Spinal cord (tissue), 10 donors: Measurements from ENCODE around the gene NDUFA11. TPM values are rescaled to one million over a fixed set of nuclear protein-coding genes. Genes with fewer than 3 reads are reported as not detected.

Experiments
- DNase-seq, 6 donors: peaks; one replicate each; pipeline versions ENCODE4 v3.0.0 to v3.0.0-alpha.2; 2013 to 2015; ENCODE audit warnings: low spot score in 6 of 6, low read depth in 4 of 6
- H3K27ac ChIP-seq: one replicate; pipeline ENCODE4 v1.5.1; 2013; ENCODE audit warnings: low read depth, low read length, control low read depth
- H3K27me3 ChIP-seq: one replicate; pipeline ENCODE4 v1.6.1; 2013; ENCODE audit warnings: low read length; ENCODE audit not compliant: control insufficient read depth, insufficient read depth
- H3K36me3 ChIP-seq: one replicate; pipeline ENCODE4 v1.6.1; 2013; ENCODE audit warnings: low read length; ENCODE audit not compliant: control insufficient read depth, insufficient read depth
- H3K4me1 ChIP-seq: one replicate; pipeline ENCODE4 v1.6.1; 2013; ENCODE audit warnings: low read length; ENCODE audit not compliant: control insufficient read depth, insufficient read depth
- H3K4me3 ChIP-seq: one replicate; pipeline ENCODE4 v1.5.1; 2013; ENCODE audit warnings: low read depth, low read length, control low read depth
- H3K9me3 ChIP-seq: one replicate; pipeline ENCODE4 v1.6.1; 2013; ENCODE audit warnings: low read length; ENCODE audit not compliant: control insufficient read depth, insufficient read depth
- WGBS: methylation state at CpG from one replicate; pipeline ENCODE4 v1.1.5; 2013; ENCODE audit warnings: missing lambda C conversion rate; ENCODE audit not compliant: insufficient coverage; 5-methylcytosine and 5-hydroxymethylcytosine counted together
- polyA plus RNA-seq, 2 donors: library from polyadenylated mRNA; unstranded; fragments of 120-200 nt; gene quantifications; one replicate each; pipeline ENCODE4 v1.2.1, GENCODE V29; 2013; ENCODE audit not compliant: insufficient read length in 2 of 2
- total RNA-seq, 2 donors: library from RNA; depleted of rRNA in 1 of 2; stranded (reverse); fragments of 120-200 nt in 1 of 2; fragments of >200 nt in 1 of 2; gene quantifications; one replicate each; pipeline versions ENCODE4 v1.2.3 to v1.2.4, GENCODE V29; 2013 to 2014
- donor health status: healthy.

Gene NDUFA11
- total and polyA plus RNA-seq, 4 donors = 63.6 to 304 (median 258) TPM

- Histone ChIP-seq H3K9me3 (no peaks in the 10 kb centered on the region), H3K27me3 (no peaks in the 10 kb centered on the region), H3K27ac (no peak overlapping the region), H3K36me3 (peaks cover 83% of the 10 kb centered on the region), H3K4me1 (peaks cover 43% of the 10 kb centered on the region), H3K4me3 (no peak overlapping the region)
- 90% methylated on average over 5 of the region's 5 CpGs for WGBS
- no peak for DNase-seq
Observed at GRCh38 chr19:5934069-5934401, 30.4 kb upstream of the NDUFA11 start.

DNA sequence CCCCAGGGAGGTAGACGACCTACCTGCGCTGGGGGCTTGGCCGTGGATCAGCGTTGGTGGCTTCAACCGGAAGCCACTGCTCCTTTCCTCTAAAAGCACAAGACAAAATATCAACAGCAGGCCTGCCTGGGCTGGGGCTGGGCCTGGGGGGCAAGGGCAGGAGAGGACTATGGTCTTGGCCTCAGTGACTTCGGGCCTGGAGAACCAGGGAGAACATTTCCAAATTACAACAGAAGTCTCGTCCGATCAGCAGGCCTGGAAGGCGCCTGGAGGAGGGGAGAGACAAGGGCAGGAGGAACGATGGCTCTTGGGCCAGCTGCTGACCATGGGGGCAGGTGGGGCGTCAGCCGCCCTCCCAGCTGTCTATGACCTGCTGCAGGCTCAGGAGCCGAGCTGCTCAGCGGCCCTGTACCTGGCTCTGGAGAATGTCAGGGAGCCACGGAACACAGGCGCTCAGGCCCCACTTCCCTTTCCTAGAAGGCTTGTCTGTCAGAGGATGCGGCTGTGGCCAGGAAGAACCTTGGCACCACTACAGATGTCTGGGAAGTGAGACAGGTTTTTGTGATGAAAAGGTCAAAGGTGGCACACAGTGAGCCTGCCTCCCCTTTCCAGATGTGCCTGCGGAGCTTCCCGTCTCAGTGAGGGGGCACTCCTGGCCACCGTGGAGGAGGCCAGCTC lies 29.9 kb upstream of the NDUFA11 start:
- H3K4me1 ChIP-seq = peaks cover 43% of the 10 kb centered on the region
- no peak overlapping the region for H3K27ac ChIP-seq
- no peak overlapping the region for H3K4me3 ChIP-seq
- 88% methylated on average over 14 of the region's 20 CpGs for WGBS
- no peaks in the 10 kb centered on the region for H3K27me3 ChIP-seq
- no peaks in the 10 kb centered on the region for H3K9me3 ChIP-seq
- peaks cover 85% of the 10 kb centered on the region for H3K36me3 ChIP-seq
- no peak for DNase-seq

DNA sequence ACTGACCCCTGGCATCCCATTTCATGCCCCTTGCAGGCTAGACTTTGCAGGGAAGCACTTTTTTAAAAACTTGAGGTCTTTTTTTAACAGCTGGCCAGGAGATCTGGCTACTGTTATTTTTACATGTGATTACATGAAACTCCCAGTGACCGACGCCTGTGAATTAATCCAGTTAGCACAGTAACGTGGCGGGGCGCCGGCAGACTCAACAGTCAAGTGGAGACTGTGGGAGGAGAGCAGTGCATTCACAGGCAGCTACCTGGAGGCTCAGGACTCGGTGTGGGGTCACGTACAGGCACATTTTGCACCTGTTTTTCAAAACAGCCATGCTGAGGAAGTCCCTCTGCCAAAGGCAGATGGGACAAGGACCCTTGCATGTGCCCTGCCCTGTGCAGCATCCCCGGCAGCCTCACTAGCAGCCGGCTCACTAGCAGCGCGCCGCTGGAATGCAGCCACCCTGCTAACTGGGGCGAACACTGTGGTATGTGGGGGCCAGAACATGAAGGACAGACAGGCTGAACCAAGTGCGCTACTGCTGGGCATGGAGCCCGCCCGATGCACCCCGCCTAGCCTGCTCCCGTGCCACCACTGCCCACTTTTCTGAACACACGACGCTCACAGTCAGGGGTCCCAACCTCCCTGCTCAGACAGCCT lies 29.1 kb upstream of the NDUFA11 start:
- H3K4me3 ChIP-seq = no peak overlapping the region
- no peaks in the 10 kb centered on the region for H3K9me3 ChIP-seq
- no peak overlapping the region for H3K27ac ChIP-seq
- peaks cover 88% of the 10 kb centered on the region for H3K36me3 ChIP-seq
- 92% methylated on average over 21 of the region's 21 CpGs for WGBS
- H3K4me1 ChIP-seq = peaks cover 43% of the 10 kb centered on the region
- no peaks in the 10 kb centered on the region for H3K27me3 ChIP-seq
- DNase-seq = no peak

- H3K27ac ChIP-seq = no peak overlapping the region
- DNase-seq = no peak
- no peaks in the 10 kb centered on the region for H3K27me3 ChIP-seq
- no peaks in the 10 kb centered on the region for H3K9me3 ChIP-seq
- 90% methylated on average over 13 of the region's 18 CpGs for WGBS
- peaks cover 88% of the 10 kb centered on the region for H3K36me3 ChIP-seq
- peaks cover 42% of the 10 kb centered on the region for H3K4me1 ChIP-seq
- H3K4me3 ChIP-seq = no peak overlapping the region
Observed at GRCh38 chr19:5932146-5932545, 28.6 kb upstream of the NDUFA11 start.

DNA sequence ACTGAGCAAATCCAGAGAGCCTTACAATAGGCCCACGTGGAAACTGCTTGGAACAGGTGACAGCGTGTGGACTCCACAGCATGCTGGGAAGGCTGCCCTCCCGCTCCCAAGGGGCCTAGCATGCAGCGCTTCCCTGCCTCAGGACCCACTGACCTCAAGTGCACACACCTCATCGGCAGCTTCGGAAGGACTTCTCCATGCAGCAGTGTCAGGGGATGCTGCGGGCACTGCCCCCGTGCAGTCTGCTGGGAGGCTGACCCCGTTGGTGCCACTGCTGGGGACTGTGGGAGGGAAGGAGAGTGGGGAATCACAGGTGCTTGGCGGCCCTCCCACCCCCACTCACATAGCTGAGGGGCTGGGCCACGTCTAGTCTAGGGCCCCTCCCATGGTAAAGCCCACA lies 27.7 kb upstream of the NDUFA11 start:
- Histone ChIP-seq H3K4me1 (peaks cover 42% of the 10 kb centered on the region), H3K36me3 (peaks cover 92% of the 10 kb centered on the region), H3K27me3 (no peaks in the 10 kb centered on the region), H3K9me3 (no peaks in the 10 kb centered on the region), H3K4me3 (no peak overlapping the region), H3K27ac (no peak overlapping the region)
- 79% methylated on average over 3 of the region's 11 CpGs for WGBS
- DNase-seq = no peak

DNA sequence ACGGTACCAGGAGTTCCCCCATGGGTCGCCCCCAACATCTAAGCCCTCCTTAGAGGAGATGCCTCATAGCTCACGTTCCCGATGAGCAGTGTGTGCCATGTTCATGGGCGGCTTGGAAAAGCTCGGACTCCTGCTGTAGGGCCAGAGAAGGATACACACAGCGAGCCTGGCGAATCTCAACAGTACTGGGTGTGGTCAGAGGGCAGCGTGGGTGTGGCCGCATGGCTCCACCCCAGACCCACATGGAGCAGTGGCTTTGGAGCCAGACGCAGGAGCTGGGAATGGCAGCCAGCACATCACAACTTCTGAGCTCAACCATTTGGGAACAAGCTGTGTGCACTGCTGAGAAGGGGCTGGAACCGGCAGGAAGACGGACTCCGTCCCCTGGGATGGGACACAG lies 26.0 kb upstream of the NDUFA11 start:
- no peaks in the 10 kb centered on the region for H3K27me3 ChIP-seq
- DNase-seq = no peak
- H3K9me3 ChIP-seq = no peaks in the 10 kb centered on the region
- peaks cover 30% of the 10 kb centered on the region for H3K4me1 ChIP-seq
- WGBS = 89% methylated on average over 12 of the region's 14 CpGs
- H3K36me3 ChIP-seq = peaks cover 94% of the 10 kb centered on the region
- no peak overlapping the region for H3K4me3 ChIP-seq
- H3K27ac ChIP-seq = no peak overlapping the region

DNA sequence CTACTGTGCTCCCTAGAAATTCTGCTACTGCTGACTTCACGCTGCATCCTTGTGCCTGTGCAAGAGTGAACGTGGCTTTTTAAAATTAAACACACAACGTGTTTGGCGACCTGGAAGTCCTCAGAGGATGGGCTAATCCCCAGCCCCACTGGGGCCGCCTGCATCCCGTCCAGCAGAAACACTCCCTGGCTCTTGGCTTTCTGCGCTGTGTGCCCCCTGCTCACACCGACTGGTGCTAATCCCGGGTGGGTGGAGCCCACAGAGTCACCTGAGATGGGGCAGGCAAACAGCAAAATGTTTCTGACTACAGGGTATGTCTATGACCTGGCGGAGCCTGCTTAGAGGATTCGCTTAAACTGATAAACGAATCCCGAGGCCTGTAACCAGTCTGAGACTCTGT lies 25.6 kb upstream of the NDUFA11 start:
- no peak for DNase-seq
- peaks cover 99% of the 10 kb centered on the region for H3K36me3 ChIP-seq
- 89% methylated on average over 9 of the region's 13 CpGs for WGBS
- H3K4me3 ChIP-seq = no peak overlapping the region
- H3K9me3 ChIP-seq = no peaks in the 10 kb centered on the region
- H3K27me3 ChIP-seq = no peaks in the 10 kb centered on the region
- no peak overlapping the region for H3K27ac ChIP-seq
- peaks cover 30% of the 10 kb centered on the region for H3K4me1 ChIP-seq

DNA sequence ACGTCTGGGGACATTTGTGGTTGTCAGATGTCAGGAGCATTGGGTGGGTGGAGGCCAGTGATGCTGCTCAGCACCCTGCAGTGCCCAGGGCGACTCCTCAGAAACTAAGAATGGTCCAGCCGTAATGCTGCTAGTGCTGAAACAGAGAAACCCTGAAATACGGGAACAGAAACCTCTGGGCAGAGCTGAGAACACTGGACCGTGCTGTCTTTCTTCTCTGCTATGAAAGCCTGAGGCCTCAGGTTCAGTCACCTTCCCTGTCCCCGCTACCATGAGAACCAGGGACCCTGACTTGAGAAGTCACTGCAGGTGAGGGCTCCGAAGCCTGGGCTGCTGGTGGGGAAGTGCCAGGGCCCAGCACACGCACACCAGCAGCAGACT lies 23.8 kb upstream of the NDUFA11 start:
- Histone ChIP-seq H3K27me3 (no peaks in the 10 kb centered on the region), H3K4me3 (no peak overlapping the region), H3K9me3 (no peaks in the 10 kb centered on the region), H3K4me1 (peaks cover 13% of the 10 kb centered on the region), H3K36me3 (peaks cover 100% of the 10 kb centered on the region), H3K27ac (peak overlapping the region; percentile 67)
- 94% methylated on average over 8 of the region's 8 CpGs for WGBS
- no peak for DNase-seq

- WGBS = 75% methylated on average over 10 of the region's 14 CpGs
- peak in 1 of 6 donors; percentile 69 for DNase-seq
- Histone ChIP-seq H3K9me3 (no peaks in the 10 kb centered on the region), H3K4me3 (no peak overlapping the region), H3K36me3 (peaks cover 99% of the 10 kb centered on the region), H3K4me1 (peaks cover 8% of the 10 kb centered on the region), H3K27me3 (no peaks in the 10 kb centered on the region), H3K27ac (peak overlapping the region; percentile 67)
Observed at GRCh38 chr19:5926641-5927440, 23.3 kb upstream of the NDUFA11 start.
